ENCODE measurements around the gene FHOD3.

The FHOD3 gene

GRCh38 chr18:36633961-36634412 lies 336.5 kb downstream of the FHOD3 start:
- DNase-seq (ENCODE audit: low read depth) = no peak

- DNase-seq (ENCODE audit: low read depth) = no peak
Observed at GRCh38 chr18:36634573-36635216, 337.2 kb downstream of the FHOD3 start.

- DNase-seq (ENCODE audit: low read depth) = no peak
Observed at GRCh38 chr18:36635414-36636096, 338.0 kb downstream of the FHOD3 start.

- no peak for DNase-seq (ENCODE audit: low read depth)
Observed at GRCh38 chr18:36636237-36636817, 338.8 kb downstream of the FHOD3 start.

- DNase-seq (ENCODE audit: low read depth) = no peak
Observed at GRCh38 chr18:36638224-36638623, 340.7 kb downstream of the FHOD3 start.

GRCh38 chr18:36640021-36640952 lies 342.8 kb downstream of the FHOD3 start:
- DNase-seq (ENCODE audit: low read depth) = no peak

- no peak for DNase-seq (ENCODE audit: low read depth)
Observed at GRCh38 chr18:36643061-36643460, 345.5 kb downstream of the FHOD3 start.

GRCh38 chr18:36648803-36649202 lies 351.3 kb downstream of the FHOD3 start:
- no peak for DNase-seq (ENCODE audit: low read depth)

GRCh38 chr18:36649205-36649604 lies 351.7 kb downstream of the FHOD3 start:
- DNase-seq (ENCODE audit: low read depth) = no peak

GRCh38 chr18:36650266-36650665 lies 352.8 kb downstream of the FHOD3 start:
- DNase-seq (ENCODE audit: low read depth) = no peak

GRCh38 chr18:36650906-36651305 lies 353.4 kb downstream of the FHOD3 start:
- DNase-seq (ENCODE audit: low read depth) = no peak

- no peak for DNase-seq (ENCODE audit: low read depth)
Observed at GRCh38 chr18:36652503-36652902, 355.0 kb downstream of the FHOD3 start.

GRCh38 chr18:36653141-36653869 lies 355.8 kb downstream of the FHOD3 start:
- DNase-seq (ENCODE audit: low read depth) = no peak

- no peak for DNase-seq (ENCODE audit: low read depth)
Observed at GRCh38 chr18:36653870-36654269, 356.4 kb downstream of the FHOD3 start.

GRCh38 chr18:36655074-36655473 lies 357.6 kb downstream of the FHOD3 start:
- DNase-seq (ENCODE audit: low read depth) = no peak

- no peak for DNase-seq (ENCODE audit: low read depth)
Observed at GRCh38 chr18:36655930-36656329, 358.4 kb downstream of the FHOD3 start.

- DNase-seq (ENCODE audit: low read depth) = no peak
Observed at GRCh38 chr18:36658611-36659010, 361.1 kb downstream of the FHOD3 start.

- DNase-seq (ENCODE audit: low read depth) = no peak
Observed at GRCh38 chr18:36660311-36660710, 362.8 kb downstream of the FHOD3 start.

- no peak for DNase-seq (ENCODE audit: low read depth)
Observed at GRCh38 chr18:36661999-36662398, 364.5 kb downstream of the FHOD3 start.

GRCh38 chr18:36663312-36663711 lies 365.8 kb downstream of the FHOD3 start:
- DNase-seq (ENCODE audit: low read depth) = no peak

- no peak for DNase-seq (ENCODE audit: low read depth)
Observed at GRCh38 chr18:36665952-36666351, 368.4 kb downstream of the FHOD3 start.

- DNase-seq (ENCODE audit: low read depth) = no peak
Observed at GRCh38 chr18:36667811-36668210, 370.3 kb downstream of the FHOD3 start.

Measured in stimulated activated CD8-positive, alpha-beta memory T cell treated with anti-CD3 and anti-CD28 coated beads, Interleukin-12 subunit alpha, Interleukin-12 subunit beta, amount 100 ng/mL, for 4 hours (primary cell).